Measurements from ENCODE around the gene CDC14C. TPM values are rescaled to one million over a fixed set of nuclear protein-coding genes. Genes with fewer than 3 reads are reported as not detected.
"Not testable (repeated sequence)": the region's sequence is repeated elsewhere in the genome, so short reads cannot be mapped to it uniquely, and the experiment has no call there.

CDC14C gene
- polyA plus RNA-seq, 2 donors: not detected

- H3K4me3 ChIP-seq (ENCODE audit: low read depth in 1 of 2, low read length in 2 of 2); H3K27me3 ChIP-seq (ENCODE audit: control insufficient read depth in 1 of 2, insufficient read depth in 2 of 2, low read length in 2 of 2); H3K36me3 ChIP-seq (ENCODE audit: control insufficient read depth in 2 of 2, insufficient read depth in 2 of 2, low read length in 1 of 2); H3K27ac ChIP-seq (ENCODE audit: low read depth in 2 of 2, low read length in 1 of 2); H3K4me1 ChIP-seq (ENCODE audit: control insufficient read depth in 2 of 2, insufficient read depth in 2 of 2, low read length in 1 of 2); H3K9me3 ChIP-seq (ENCODE audit: control insufficient read depth in 2 of 2, insufficient read depth in 1 of 2, low read depth in 1 of 2, low read length in 1 of 2): not testable (repeated sequence)
- WGBS, 2 donors: 76 to 83% methylated on average over 5 of the region's 5 CpGs
Observed at GRCh38 chr7:48909887-48910286, 14.5 kb upstream of the CDC14C start.

- Histone ChIP-seq H3K4me1 (ENCODE audit: control insufficient read depth in 2 of 2, insufficient read depth in 2 of 2, low read length in 1 of 2) (no peaks in the 10 kb centered on the region), H3K9me3 (ENCODE audit: control insufficient read depth in 2 of 2, insufficient read depth in 1 of 2, low read depth in 1 of 2, low read length in 1 of 2) (no peaks in the 10 kb centered on the region), H3K27ac (ENCODE audit: low read depth in 2 of 2, low read length in 1 of 2) (no peak overlapping the region), H3K36me3 (ENCODE audit: control insufficient read depth in 2 of 2, insufficient read depth in 2 of 2, low read length in 1 of 2) (no peaks in the 10 kb centered on the region), H3K27me3 (ENCODE audit: control insufficient read depth in 1 of 2, insufficient read depth in 2 of 2, low read length in 2 of 2) (no peaks in the 10 kb centered on the region), H3K4me3 (ENCODE audit: low read depth in 1 of 2, low read length in 2 of 2) (no peak overlapping the region)
- WGBS, 2 donors: 94% methylated on average over 2 of the region's 2 CpGs
Observed at GRCh38 chr7:48931481-48931880, 7.1 kb downstream of the CDC14C start.

GRCh38 chr7:48932126-48932910 lies 8.0 kb downstream of the CDC14C start:
- H3K36me3 ChIP-seq (ENCODE audit: control insufficient read depth in 2 of 2, insufficient read depth in 2 of 2, low read length in 1 of 2): no peaks in the 10 kb centered on the region
- H3K4me3 ChIP-seq (ENCODE audit: low read depth in 1 of 2, low read length in 2 of 2): no peak overlapping the region
- H3K9me3 ChIP-seq (ENCODE audit: control insufficient read depth in 2 of 2, insufficient read depth in 1 of 2, low read depth in 1 of 2, low read length in 1 of 2): no peaks in the 10 kb centered on the region
- H3K27me3 ChIP-seq (ENCODE audit: control insufficient read depth in 1 of 2, insufficient read depth in 2 of 2, low read length in 2 of 2): no peaks in the 10 kb centered on the region
- H3K4me1 ChIP-seq (ENCODE audit: control insufficient read depth in 2 of 2, insufficient read depth in 2 of 2, low read length in 1 of 2): no peaks in the 10 kb centered on the region
- 81 to 83% methylated on average over 2 of the region's 2 CpGs for WGBS, 2 donors
- H3K27ac ChIP-seq (ENCODE audit: low read depth in 2 of 2, low read length in 1 of 2): no peak overlapping the region

- Histone ChIP-seq H3K4me3 (ENCODE audit: low read depth in 1 of 2, low read length in 2 of 2) (no peak overlapping the region), H3K27ac (ENCODE audit: low read depth in 2 of 2, low read length in 1 of 2) (no peak overlapping the region), H3K9me3 (ENCODE audit: control insufficient read depth in 2 of 2, insufficient read depth in 1 of 2, low read depth in 1 of 2, low read length in 1 of 2) (no peaks in the 10 kb centered on the region), H3K4me1 (ENCODE audit: control insufficient read depth in 2 of 2, insufficient read depth in 2 of 2, low read length in 1 of 2) (no peaks in the 10 kb centered on the region), H3K27me3 (ENCODE audit: control insufficient read depth in 1 of 2, insufficient read depth in 2 of 2, low read length in 2 of 2) (no peaks in the 10 kb centered on the region), H3K36me3 (ENCODE audit: control insufficient read depth in 2 of 2, insufficient read depth in 2 of 2, low read length in 1 of 2) (no peaks in the 10 kb centered on the region)
- 75 to 82% methylated on average over 3 of the region's 3 CpGs for WGBS, 2 donors
Observed at GRCh38 chr7:48933549-48934085, 9.3 kb downstream of the CDC14C start.

- no peaks in the 10 kb centered on the region for H3K9me3 ChIP-seq (ENCODE audit: control insufficient read depth in 2 of 2, insufficient read depth in 1 of 2, low read depth in 1 of 2, low read length in 1 of 2)
- H3K36me3 ChIP-seq (ENCODE audit: control insufficient read depth in 2 of 2, insufficient read depth in 2 of 2, low read length in 1 of 2): no peaks in the 10 kb centered on the region
- H3K27ac ChIP-seq (ENCODE audit: low read depth in 2 of 2, low read length in 1 of 2): no peak overlapping the region
- no peaks in the 10 kb centered on the region for H3K27me3 ChIP-seq (ENCODE audit: control insufficient read depth in 1 of 2, insufficient read depth in 2 of 2, low read length in 2 of 2)
- WGBS, 2 donors: 62 to 68% methylated on average over 4 of the region's 4 CpGs
- no peak overlapping the region for H3K4me3 ChIP-seq (ENCODE audit: low read depth in 1 of 2, low read length in 2 of 2)
- H3K4me1 ChIP-seq (ENCODE audit: control insufficient read depth in 2 of 2, insufficient read depth in 2 of 2, low read length in 1 of 2): no peaks in the 10 kb centered on the region
Observed at GRCh38 chr7:48938539-48939295, 14.4 kb downstream of the CDC14C start.

GRCh38 chr7:48943279-48943990 lies 19.1 kb downstream of the CDC14C start:
- Histone ChIP-seq H3K4me3 (ENCODE audit: low read depth in 1 of 2, low read length in 2 of 2) (no peak overlapping the region), H3K36me3 (ENCODE audit: control insufficient read depth in 2 of 2, insufficient read depth in 2 of 2, low read length in 1 of 2) (no peaks in the 10 kb centered on the region), H3K4me1 (ENCODE audit: control insufficient read depth in 2 of 2, insufficient read depth in 2 of 2, low read length in 1 of 2) (no peaks in the 10 kb centered on the region), H3K9me3 (ENCODE audit: control insufficient read depth in 2 of 2, insufficient read depth in 1 of 2, low read depth in 1 of 2, low read length in 1 of 2) (no peaks in the 10 kb centered on the region), H3K27me3 (ENCODE audit: control insufficient read depth in 1 of 2, insufficient read depth in 2 of 2, low read length in 2 of 2) (no peaks in the 10 kb centered on the region), H3K27ac (ENCODE audit: low read depth in 2 of 2, low read length in 1 of 2) (no peak overlapping the region)
- 74 to 75% methylated on average over 3 of the region's 3 CpGs for WGBS, 2 donors

GRCh38 chr7:48955916-48956315 lies 31.6 kb downstream of the CDC14C start:
- Histone ChIP-seq H3K9me3 (ENCODE audit: control insufficient read depth in 2 of 2, insufficient read depth in 1 of 2, low read depth in 1 of 2, low read length in 1 of 2) (no peaks in the 10 kb centered on the region), H3K4me1 (ENCODE audit: control insufficient read depth in 2 of 2, insufficient read depth in 2 of 2, low read length in 1 of 2) (no peaks in the 10 kb centered on the region), H3K27me3 (ENCODE audit: control insufficient read depth in 1 of 2, insufficient read depth in 2 of 2, low read length in 2 of 2) (no peaks in the 10 kb centered on the region), H3K36me3 (ENCODE audit: control insufficient read depth in 2 of 2, insufficient read depth in 2 of 2, low read length in 1 of 2) (no peaks in the 10 kb centered on the region), H3K27ac (ENCODE audit: low read depth in 2 of 2, low read length in 1 of 2) (no peak overlapping the region), H3K4me3 (ENCODE audit: low read depth in 1 of 2, low read length in 2 of 2) (no peak overlapping the region)

GRCh38 chr7:48959676-48960075 lies 35.3 kb downstream of the CDC14C start:
- Histone ChIP-seq H3K4me3 (ENCODE audit: low read depth in 1 of 2, low read length in 2 of 2) (no peak overlapping the region), H3K4me1 (ENCODE audit: control insufficient read depth in 2 of 2, insufficient read depth in 2 of 2, low read length in 1 of 2) (no peaks in the 10 kb centered on the region), H3K27ac (ENCODE audit: low read depth in 2 of 2, low read length in 1 of 2) (no peak overlapping the region), H3K9me3 (ENCODE audit: control insufficient read depth in 2 of 2, insufficient read depth in 1 of 2, low read depth in 1 of 2, low read length in 1 of 2) (no peaks in the 10 kb centered on the region), H3K27me3 (ENCODE audit: control insufficient read depth in 1 of 2, insufficient read depth in 2 of 2, low read length in 2 of 2) (no peaks in the 10 kb centered on the region), H3K36me3 (ENCODE audit: control insufficient read depth in 2 of 2, insufficient read depth in 2 of 2, low read length in 1 of 2) (no peaks in the 10 kb centered on the region)

- H3K4me1 ChIP-seq (ENCODE audit: control insufficient read depth in 2 of 2, insufficient read depth in 2 of 2, low read length in 1 of 2): no peaks in the 10 kb centered on the region
Observed at GRCh38 chr7:48962821-48963505, 38.6 kb downstream of the CDC14C start.

More at GRCh38 chr7:48962821-48963505, 38.6 kb downstream of the CDC14C start:
- H3K4me3 ChIP-seq (ENCODE audit: low read depth in 1 of 2, low read length in 2 of 2): no peak overlapping the region
- 48 to 61% methylated on average over 7 of the region's 7 CpGs for WGBS, 2 donors
- no peak overlapping the region for H3K27ac ChIP-seq (ENCODE audit: low read depth in 2 of 2, low read length in 1 of 2)
- no peaks in the 10 kb centered on the region for H3K27me3 ChIP-seq (ENCODE audit: control insufficient read depth in 1 of 2, insufficient read depth in 2 of 2, low read length in 2 of 2)
- H3K36me3 ChIP-seq (ENCODE audit: control insufficient read depth in 2 of 2, insufficient read depth in 2 of 2, low read length in 1 of 2): no peaks in the 10 kb centered on the region
- H3K9me3 ChIP-seq (ENCODE audit: control insufficient read depth in 2 of 2, insufficient read depth in 1 of 2, low read depth in 1 of 2, low read length in 1 of 2): no peaks in the 10 kb centered on the region
